ENCODE measurements around the gene ME3. TPM values are rescaled to one million over a fixed set of nuclear protein-coding genes. Genes with fewer than 3 reads are reported as not detected.

Gene ME3
- polyA plus RNA-seq (2013, experiment 1 of 2; ENCODE audit: insufficient read length), result 8.4 TPM
- 8.2 TPM for polyA plus RNA-seq (2013, experiment 2 of 2; ENCODE audit: insufficient read length)

DNA sequence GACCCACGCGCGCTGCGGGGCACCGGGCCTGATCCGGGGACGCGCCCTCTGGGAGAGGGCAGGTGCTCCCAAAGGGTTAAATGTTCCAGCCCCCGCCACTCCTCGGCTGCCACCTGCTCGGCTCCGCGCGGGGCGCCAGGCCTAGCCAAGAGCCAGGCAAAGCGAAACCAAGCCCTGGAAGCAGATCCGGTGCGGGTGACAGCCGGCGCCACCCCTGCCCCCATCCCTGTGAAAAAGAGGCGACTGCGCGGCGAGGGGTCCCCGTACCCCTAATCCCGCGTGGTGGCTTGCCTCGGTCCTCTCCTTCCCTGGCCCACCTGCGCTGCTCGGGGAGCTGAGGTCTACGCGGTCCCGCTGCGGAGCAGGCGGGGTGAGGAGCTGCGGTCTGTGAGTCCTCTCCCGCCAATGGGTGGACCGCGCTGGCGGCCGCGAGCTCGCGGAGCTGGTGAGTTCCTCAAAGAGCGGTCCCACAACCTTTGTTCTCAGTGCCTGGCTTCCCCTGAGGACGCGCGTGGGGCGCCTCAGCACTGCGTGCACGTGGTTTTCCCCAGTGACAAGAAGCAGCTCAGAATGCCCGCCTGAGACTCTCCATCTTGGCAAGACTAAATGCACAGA lies at the start of gene ME3:
ME3 (minus strand) TSS at position 610 of the 615 bp plus-strand sequence.
- peak; percentile 41 for DNase-seq

DNA sequence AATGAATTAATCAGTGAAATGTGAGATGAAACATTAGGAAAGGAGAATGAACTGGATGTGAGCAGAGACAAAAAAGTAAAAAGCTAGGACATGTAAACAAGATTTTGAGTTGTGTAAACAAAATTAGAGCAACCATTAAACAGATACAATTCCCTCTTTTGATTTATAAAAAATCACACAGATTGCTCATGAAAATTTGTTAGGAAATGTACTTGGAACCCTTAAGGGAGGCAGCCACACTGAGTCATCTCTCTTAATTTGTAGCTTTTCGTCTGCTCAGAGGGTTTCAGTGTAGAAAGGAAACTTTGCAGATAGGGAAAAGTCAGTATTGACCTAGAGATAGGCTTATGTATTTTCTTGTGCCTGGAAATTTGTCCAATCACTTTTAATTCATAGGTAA lies 49.6 kb upstream of the ME3 start:
- peak; percentile 72 for DNase-seq

DNA sequence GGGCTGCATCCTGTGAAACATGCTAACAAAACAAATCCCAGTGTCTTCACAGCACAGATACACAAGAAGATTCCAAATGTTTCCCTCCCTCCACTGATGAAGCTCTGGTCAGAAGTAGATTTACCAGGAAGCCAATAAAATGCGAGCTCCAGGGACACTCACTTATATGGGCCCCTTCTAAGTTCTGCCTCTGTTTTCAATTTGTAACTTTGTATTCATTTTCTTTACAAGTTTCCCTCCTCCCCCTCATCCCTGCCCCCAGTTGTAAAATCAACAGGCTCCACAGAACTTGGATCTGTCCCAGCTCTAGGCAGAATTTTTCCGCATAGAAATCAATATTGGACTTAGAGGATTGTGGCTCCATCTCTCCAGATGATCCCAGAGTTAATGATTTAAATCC lies 48.1 kb upstream of the ME3 start:
- DNase-seq, result peak; percentile 82

DNA sequence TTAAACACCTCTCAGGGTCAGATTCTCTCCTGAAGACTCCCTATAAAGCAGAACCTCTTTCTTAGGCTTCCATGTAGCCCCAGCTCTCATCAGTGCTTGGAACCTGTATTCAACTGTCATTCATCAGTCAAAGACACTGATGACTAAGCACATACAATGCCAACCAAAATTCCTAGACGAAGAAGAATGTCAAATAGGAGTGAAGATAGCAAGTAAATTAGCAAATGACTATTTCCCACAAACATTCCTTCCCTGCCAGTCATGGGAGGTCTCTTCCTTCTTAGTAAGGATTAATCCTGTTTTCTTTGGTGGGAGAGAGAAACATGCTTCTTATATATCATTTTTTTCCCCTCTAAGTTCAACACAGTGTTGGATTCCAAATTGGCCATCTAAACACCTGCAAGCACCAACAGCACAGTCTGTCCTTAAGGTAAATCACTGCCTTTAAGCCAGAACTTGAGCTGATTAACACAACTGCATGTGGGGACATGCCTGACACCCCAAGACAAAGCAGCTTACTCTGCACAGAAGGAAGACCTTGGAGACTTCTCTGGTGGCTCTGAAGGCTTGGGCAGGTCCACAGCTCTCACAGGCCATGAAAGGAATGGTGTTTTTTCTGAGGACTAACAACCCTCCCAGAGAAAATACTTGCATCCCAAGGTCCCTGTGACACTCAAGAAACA lies 47.5 kb upstream of the ME3 start:
- DNase-seq, result peak; percentile 97

DNA sequence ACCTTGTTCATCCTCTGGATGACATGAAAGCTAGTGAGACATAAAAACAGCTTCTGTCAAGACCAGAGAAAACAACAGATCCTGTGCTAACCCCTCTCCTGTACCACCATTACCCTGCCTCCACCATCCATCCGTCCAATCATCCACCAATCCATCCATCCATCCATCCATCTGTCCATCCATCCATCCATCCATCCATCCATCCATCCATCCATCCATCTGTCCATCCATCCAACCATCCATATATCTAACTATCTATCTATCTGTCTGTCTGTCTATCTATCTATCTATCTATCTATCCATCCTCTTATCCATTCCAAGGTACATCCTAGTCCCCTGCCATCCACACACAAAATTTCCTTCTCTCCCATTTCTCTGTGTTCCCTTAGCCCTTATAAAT lies 46.6 kb upstream of the ME3 start:
- DNase-seq, result no peak

DNA sequence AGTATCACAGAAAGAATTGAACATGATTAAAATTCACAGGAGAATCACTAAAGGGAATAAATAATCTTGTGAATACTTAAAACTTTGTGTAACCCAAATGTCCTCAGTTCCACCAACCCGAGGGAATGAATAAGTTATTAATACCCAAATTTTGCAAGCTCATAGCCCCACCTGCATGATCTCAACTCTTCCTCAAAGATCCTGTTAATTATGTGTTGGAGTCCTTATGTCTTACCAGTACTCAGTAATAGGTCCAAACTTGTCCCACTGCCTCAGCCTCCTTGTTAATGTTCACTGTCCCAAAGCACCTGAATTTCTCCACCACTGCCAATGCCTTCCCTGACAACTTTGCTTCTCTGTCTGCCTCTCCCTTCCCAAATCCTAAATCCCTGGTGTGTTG lies 46.1 kb upstream of the ME3 start:
- DNase-seq, result no peak

DNA sequence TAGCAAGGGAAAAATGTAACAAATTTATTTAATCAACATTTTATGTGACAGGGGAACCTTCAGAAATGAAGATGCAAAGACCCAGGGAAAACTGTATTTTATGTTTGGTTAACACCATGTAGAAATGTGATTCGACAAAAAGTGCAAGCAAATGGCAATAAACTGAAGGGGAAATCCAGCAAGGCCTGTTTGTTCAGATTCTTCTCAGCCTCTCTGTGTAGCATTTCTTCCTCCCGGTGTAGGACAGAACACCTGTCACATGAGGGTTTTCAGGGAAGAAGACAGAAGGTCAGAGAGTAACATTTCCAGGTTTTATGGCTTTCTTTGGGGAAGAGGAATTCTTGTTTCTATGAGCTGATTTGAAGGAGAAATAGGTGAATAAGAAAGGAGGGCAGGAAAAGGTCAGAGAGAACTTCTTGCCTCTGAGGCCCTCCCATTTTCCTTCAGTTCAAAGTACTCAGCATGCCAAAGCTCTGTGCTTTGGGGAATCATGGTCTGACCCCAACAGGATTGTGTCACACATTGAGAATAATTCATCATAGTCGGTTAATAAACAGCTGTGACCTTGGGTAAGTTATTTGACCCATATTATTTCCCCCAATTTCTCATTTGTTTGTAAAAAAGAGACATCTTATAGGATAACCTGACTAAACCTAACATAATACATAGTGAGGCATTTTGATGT lies 45.5 kb upstream of the ME3 start:
- DNase-seq, result no peak

DNA sequence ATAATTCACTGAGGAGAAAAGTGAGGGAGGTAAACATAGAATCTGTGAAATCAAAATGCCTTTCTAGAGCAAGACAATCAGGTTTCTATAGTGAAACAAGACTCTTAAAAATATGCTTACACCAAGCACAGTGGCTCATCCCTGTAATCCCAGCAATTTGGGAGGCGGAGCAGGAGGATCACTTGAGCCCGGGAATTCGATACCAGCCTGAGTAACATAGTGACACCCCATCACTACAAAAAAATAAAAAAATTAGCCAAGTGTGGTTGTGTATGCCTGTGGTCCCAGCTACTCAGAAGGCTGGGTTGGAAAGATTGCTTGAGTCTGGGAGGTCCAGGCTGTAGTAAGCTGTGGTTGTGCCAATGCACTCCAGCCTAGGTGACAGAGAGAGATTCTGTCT lies 43.2 kb upstream of the ME3 start:
- no peak for DNase-seq

DNA sequence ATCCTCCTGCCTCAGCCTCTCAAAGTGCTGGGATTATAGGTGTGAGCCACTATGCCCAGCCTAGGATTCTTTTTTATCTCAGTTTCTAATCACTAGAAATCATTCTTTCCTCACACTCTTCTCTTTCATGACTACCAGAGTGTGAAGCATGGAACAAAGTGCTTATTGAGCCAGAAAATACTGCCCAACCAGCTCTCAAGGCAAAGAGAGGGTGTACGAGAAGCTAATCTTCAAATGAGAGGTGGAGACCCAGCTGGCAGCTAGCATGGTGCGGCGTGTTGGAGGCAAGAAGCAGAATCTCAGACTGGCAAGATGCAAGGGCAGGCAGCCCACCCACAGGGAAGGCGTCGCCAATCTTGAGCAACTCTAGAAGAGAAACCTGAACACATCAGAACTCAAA lies 41.1 kb upstream of the ME3 start:
- DNase-seq, result no peak

DNA sequence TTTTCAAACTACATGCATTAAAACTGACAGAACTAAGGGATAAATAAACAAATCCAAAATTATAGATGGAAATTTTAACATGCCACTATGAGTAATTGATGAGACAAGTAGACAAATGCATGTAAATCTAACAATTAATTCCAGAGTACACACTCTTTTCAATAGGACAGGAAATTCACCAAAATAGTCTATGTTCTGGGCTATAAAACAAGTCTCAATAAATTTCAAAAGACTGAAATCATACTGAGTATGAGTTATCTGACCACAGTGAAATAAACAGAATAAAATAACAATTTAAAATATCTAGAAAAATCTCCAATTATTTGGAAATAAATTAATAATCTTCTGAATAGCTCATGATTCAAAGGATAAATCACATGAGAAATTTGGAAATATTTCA lies 38.5 kb upstream of the ME3 start:
- no peak for DNase-seq

DNA sequence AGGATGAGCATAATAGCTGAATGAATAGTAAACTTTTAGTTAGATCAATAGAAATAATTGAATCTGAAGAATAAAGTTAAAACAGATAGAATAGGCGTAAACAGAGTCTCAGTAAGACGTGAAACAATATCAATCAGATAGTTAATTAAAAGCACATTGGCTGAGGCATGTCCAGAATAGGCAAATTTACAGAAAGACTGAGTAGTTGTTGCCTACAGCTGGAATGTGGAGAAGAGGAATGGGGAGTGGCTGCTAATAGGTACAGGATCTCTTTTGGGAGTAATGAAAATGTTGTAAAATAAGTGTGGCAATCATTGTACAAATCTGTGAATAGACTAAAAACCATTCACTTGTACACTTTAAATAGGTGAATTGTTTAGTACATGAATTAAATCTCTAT lies 36.3 kb upstream of the ME3 start:
- DNase-seq, result no peak

DNA sequence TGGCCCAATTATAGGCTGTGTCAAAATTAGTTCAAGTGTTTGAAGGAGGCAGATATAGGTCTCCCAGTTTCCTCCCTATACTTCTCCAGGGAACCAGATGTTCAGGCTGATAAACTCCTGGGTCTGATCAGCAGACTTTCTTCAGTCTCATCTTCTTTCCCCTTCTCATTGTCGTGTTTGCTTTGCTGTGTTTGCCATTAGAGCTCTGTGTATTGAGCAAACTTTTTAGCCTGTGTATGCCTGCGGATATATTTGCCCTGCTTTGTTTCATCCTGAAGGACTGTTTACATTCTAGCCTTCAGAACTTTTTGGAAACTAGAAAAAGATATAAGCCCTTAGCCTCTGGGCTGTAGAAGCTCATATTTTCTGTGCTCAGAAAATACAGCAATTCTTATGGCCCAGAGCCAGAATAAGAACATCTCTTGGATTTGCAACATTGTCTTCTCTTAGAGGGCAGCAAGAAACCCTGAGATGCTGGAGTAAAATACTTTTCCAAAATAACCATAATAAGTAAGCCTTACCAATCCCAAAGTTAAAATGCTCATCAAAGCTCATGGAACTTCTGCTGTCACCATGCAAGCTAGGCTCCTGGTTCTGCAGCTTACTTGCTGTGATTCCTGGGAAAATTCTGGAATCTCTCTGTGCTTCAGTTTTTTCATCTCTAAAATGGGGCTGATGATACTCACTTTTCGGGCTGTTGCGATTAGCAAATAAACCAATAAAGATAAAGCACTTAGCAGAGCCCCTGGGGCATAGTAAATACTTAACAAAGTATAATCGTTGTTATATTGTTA lies 34.1 kb upstream of the ME3 start:
- DNase-seq, result no peak

DNA sequence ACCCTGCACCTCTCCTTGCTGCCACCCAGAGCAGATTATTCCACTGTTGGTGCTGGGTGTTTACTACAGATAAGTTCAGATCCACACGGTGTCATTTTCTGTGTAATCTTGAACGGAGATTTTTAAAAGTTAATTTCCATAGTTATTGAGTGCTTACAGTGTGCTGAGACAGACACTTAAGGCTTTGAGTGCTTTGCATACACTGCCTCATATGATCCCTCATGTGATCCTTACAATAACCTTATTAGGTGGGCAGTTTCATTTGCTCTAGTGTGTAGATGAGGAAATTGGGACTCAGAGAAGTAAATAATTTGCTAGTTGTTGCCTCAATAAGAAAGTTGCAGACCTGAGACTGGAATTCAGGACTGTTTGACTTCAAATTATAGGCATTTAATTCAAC lies 32.3 kb upstream of the ME3 start:
- no peak for DNase-seq

DNA sequence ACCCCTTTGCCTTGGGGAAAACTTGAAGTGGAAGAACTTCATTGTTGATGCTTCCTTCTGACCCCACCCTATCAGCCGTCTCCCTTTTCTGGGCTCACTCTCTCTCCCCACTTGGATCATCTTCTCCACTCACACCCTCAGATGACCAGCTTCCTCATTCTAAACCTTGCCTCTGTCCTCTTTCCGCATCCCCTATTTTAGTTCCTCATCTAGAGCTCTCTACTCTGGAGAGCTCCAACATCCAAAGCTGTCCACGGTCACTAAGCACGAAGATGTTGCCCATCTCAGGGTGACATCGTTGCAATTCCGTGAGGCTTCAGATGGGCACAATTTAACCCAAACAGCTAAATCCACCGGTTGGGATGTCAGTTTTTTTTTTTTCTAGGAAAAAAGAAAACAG lies 31.6 kb upstream of the ME3 start:
- no peak for DNase-seq

DNA sequence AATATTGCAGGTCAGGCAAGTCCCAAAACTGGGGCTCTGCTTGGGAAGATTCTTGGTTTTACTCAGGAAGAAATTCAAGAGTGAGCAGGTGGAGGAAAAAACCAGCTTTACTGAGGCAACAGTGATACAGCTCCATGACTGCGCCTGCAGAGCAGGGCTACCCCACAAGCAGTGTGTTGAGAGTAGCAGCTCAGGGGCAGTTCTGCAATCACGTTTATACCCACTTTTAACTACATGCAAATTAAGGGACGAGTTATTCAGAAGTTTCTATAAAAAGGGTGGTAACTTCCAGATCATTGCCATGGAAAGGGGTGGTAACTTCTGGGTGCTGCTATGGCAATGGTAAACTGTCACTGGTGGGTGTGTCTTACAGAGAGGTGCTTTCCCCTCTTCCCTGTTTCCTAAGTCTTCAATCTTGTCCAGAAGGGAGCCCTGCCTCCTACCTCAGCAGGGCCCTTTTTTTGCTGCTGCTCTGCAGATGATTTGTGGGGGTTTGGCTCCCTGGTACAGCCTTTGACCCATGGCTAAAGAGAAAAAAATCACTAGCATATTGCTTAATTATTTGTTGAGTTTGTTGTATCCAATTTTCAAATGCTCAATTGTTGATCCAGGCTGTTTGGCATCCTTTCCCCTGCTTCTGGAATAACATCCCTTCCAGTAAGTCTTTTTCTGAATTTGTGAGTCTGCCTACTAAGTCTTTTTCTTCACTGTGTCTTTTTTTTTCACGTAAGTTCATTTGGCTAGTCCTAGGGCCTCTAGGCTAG lies 30.0 kb upstream of the ME3 start:
- no peak for DNase-seq

DNA sequence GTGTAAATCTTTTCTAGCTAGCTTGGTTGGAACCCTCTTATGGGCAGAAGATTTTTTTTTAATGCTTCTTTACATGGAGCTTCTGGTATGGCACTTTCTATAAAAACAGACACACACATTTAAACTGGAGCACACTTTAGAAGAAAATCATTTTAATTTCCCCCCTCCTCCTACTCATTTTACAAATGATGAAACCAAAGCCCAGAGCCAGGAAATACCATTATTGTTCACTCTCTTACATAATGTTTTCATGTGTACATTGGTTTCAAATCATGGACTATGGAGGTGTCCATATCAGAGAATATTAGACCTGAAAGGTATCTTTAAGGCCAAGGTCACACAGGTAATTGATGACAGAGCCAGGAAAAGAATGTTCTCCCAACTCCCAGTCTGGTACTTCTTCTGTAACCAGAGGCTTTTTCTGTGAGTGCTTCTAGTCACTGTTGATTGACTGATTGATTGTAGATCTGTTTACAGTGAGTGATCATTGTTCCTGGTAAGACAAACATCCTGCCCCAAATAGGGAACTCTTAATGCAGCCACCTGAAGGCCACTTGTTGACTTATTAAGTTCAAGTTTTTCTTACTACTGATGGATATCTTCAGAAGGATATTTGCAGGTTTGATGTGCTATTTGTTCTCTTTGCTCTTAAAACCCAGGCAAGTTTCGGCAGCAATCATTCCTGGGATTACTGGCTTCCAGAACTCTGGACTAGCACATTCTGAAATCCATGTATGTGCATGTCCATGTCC lies 26.8 kb upstream of the ME3 start:
- peak; percentile 53 for DNase-seq

DNA sequence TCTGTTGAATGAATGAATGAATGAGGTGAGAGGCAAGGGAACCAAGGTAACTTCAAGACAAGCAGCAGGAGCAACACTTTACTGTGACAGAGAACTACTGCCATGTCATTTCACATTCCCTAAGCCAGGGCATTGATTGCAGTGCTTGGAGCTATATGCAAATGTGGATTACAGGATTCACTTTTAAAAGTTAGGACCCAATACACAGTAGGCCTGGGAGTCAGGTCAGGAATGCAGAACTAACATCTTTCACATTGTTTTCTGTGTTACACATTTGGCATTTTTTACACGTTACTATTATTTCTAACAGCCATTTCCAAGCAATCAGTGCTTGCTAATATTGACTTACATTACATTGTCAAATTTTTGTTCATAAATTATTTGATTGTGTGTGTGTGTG lies 26.2 kb upstream of the ME3 start:
- DNase-seq, result peak; percentile 54

DNA sequence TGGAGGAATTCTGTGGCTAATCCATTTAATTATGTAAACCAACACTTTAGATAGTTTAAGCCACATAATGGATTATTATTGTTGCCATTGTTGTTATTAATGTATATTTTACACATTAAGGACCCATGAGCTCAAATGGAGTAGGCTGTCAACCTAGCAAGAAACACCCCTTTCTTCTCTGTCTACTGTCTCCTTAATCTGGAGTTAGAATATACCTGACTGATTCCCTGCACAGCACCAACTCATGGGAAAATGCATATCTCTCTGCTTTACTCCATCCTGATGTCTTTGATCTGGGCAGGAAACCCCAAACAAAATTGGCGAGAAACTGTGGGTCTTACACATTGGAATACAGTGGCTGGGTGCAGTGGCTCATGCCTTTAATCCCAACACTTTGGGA lies 24.0 kb upstream of the ME3 start:
- DNase-seq, result no peak

DNA sequence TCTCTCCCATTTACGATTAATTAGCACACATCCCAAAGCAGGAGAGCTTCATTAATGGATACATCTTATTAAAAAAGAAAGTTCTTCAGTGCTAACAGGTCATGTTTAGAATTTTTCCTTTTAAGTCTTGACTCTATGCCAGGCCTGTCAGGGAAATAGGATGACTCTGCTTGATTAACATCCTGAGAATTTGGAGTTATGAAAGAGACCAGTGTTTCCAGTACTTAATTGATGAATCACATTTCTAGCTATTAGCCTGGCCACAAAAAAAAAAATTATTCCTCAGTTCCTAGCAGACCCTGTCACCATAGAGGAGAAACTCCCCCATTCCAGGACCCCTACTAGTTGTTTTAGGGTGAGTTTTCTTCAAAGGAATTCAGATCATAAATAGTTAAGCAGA lies 23.6 kb upstream of the ME3 start:
- peak; percentile 98 for DNase-seq

DNA sequence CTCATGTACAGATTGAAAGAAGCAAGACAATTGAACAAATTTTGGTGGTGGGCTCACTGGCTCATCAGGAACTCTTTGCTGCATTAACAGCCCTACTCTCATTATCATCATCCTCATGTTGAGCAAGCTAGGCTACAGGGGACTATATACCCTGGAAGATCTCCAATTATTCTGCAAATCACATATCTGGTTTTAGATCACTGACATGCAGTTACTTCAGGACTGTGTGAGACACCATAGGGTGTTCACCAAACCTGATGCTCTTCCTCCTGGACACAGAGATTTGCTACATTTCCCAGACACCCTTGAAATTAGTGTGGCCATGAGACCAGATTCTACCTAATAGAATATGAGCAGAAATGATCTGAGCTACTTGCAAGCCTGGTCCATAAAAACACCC lies 23.0 kb upstream of the ME3 start:
- DNase-seq, result peak; percentile 56

DNA sequence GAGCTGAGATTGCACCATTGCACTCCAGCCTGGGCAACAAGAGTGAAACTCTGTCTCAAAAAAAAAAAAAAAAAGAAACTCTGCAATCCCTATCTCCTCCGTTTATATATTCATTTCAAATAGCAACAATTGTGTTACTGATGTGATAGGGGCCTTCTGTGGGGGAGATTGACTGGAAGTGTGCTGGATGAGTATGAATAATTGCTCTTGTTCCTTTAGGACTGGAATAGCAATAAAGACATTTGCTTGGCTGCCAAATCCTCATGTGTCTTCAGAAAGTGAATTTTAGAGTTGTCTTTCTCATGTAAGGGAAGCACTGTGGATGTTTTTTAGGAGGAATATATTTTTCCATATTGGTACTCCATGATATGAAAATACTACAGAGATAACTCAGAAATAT lies 21.1 kb upstream of the ME3 start:
- DNase-seq, result no peak

DNA sequence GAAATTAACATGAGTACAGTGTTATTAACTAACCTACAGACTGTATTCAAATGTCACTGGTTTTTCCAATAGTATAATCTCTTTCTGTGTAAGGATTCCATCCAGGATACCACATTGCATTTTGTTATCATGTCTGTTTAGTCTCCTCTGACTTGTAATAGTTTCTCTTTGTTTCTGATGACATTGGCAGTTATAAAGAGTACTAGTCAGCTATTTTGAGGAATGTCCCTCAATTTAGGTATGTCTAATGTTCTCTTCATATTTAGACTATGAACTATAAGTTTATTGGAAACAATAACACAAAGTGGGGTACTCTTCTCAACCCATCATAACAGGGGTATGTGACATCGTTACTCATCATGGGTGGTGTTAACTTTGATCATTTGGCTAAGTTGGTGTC lies 20.3 kb upstream of the ME3 start:
- DNase-seq, result peak; percentile 29

Measured in fibroblast of skin of scalp (primary cell).